ENCODE measurements around the gene LAMA3. TPM values are rescaled to one million over a fixed set of nuclear protein-coding genes. Genes with fewer than 3 reads are reported as not detected.

LAMA3 gene
- total RNA-seq, 1 experiment from 2014 or later: 34.6 TPM

DNA sequence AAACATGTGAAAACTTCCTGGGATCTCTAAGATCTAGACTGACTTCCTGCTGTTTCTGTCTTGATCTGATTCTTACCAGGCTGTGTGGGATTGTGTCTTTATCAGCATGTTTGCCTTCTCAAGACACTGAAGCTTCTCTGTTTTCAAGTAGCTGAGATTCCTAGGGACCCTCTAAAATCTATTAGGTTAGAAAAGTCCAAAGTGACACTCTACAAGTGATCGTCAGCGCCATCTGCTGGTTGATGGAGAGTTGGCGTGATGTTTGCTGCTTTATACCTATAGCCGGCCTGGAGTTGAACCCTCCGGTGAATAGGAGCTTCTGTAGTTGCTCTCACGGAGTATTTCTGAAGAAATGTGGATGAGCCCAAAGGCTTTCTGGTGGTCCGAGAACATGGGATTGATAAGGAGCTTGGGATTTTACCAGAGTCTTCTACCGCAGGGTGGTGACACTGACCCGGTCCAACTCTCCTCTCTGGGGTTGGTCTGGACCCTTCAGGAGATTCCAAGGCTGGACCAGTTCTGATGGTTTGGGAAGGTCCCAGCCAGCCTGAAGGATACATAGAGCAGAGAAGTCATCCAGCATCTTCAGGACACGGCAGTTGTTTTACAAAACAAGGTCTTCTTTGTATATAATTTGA lies 229.3 kb downstream of the LAMA3 start:
- DNase-seq: peak; percentile 42 to 43
- Mint-ChIP-seq H3K27me3 (ENCODE audit: insufficient read depth, unreplicated experiment) (no peaks in the 10 kb centered on the region), H3K9me3 (ENCODE audit: unreplicated experiment) (no peaks in the 10 kb centered on the region), H3K36me3 (ENCODE audit: insufficient read depth, unreplicated experiment) (peaks cover 30% of the 10 kb centered on the region), H3K4me1 (ENCODE audit: low read depth, unreplicated experiment) (no peaks in the 10 kb centered on the region), H3K27ac (ENCODE audit: unreplicated experiment) (no peak overlapping the region), H3K4me3 (ENCODE audit: unreplicated experiment) (no peak overlapping the region)
- Histone ChIP-seq H3K4me3 (ENCODE audit: low read depth, low read length) (no peak overlapping the region), H3K36me3 (ENCODE audit: control insufficient read depth, insufficient read depth, low read length) (no peaks in the 10 kb centered on the region), H3K4me1 (no peaks in the 10 kb centered on the region), H3K9me3 (no peaks in the 10 kb centered on the region), H3K27me3 (replicated peaks; ENCODE audit: control insufficient read depth, insufficient read depth, low read length) (no peaks in the 10 kb centered on the region)
- peak; percentile 52 to 65 for TF ChIP-seq CTCF (IDR thresholded peaks at IDR 0.05; ENCODE audit: insufficient read depth in 1 of 2, low read depth in 1 of 2, low read length in 1 of 2, severe bottlenecking in 1 of 2, unreplicated experiment in 1 of 2)
- ChIA-PET POLR2A (no interaction called here), CTCF (interaction anchor here (0.6 kb wide), 1 partner anchor 265 kb away, joined by 3 read pairs; no protein-coding TSS in a partner anchor)
- BruUV-seq (replicated peaks): no TSS peak
- intact Hi-C loops (cut with micrococcal nuclease; ENCODE audit: unreplicated experiment): no loop called here

DNA sequence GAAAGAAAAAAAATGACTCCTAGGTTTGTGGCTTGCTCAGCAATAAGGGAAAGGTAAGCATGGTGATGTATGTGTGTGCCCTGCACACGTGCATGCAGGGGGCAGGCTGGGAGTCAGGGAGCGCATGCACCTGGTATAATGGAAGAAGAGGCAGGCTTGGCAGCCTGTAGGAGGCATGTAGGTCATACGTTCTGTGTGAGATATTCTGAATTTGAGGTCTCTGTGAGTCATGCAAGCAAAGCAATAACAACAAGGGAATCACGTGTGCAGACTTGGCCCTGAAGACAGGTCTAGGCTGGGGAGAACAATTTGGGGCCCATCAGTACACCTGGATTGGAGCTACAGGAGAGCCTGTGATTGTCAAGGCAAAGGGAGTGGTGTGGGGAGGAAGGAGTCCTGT lies 230.8 kb downstream of the LAMA3 start:
- ChIA-PET CTCF (no interaction called here), POLR2A (no interaction called here)
- Mint-ChIP-seq H3K4me1 (ENCODE audit: low read depth, unreplicated experiment) (no peaks in the 10 kb centered on the region), H3K27ac (ENCODE audit: unreplicated experiment) (peak overlapping the region; percentile 55), H3K36me3 (ENCODE audit: insufficient read depth, unreplicated experiment) (peaks cover 31% of the 10 kb centered on the region), H3K9me3 (ENCODE audit: unreplicated experiment) (no peaks in the 10 kb centered on the region), H3K27me3 (ENCODE audit: insufficient read depth, unreplicated experiment) (no peaks in the 10 kb centered on the region), H3K4me3 (ENCODE audit: unreplicated experiment) (no peak overlapping the region)
- DNase-seq: no peak
- TF ChIP-seq CTCF (IDR thresholded peaks at IDR 0.05; ENCODE audit: insufficient read depth in 1 of 2, low read depth in 1 of 2, low read length in 1 of 2, severe bottlenecking in 1 of 2, unreplicated experiment in 1 of 2): no peak
- no peaks in the 10 kb centered on the region for H3K4me1 ChIP-seq
- H3K27me3 ChIP-seq (replicated peaks; ENCODE audit: control insufficient read depth, insufficient read depth, low read length): no peaks in the 10 kb centered on the region
- H3K9me3 ChIP-seq: no peaks in the 10 kb centered on the region
- H3K4me3 ChIP-seq (ENCODE audit: low read depth, low read length): no peak overlapping the region
- intact Hi-C loops (cut with micrococcal nuclease; ENCODE audit: unreplicated experiment): loop anchor here (10.0 kb wide), 1 partner anchor 195 kb away; no protein-coding TSS in a partner anchor
- no TSS peak for BruUV-seq (replicated peaks)
- no peaks in the 10 kb centered on the region for H3K36me3 ChIP-seq (ENCODE audit: control insufficient read depth, insufficient read depth, low read length)

- Mint-ChIP-seq H3K4me1 (ENCODE audit: low read depth, unreplicated experiment) (no peaks in the 10 kb centered on the region), H3K27me3 (ENCODE audit: insufficient read depth, unreplicated experiment) (no peaks in the 10 kb centered on the region), H3K27ac (ENCODE audit: unreplicated experiment) (no peak overlapping the region), H3K9me3 (ENCODE audit: unreplicated experiment) (no peaks in the 10 kb centered on the region), H3K36me3 (ENCODE audit: insufficient read depth, unreplicated experiment) (peaks cover 31% of the 10 kb centered on the region), H3K4me3 (ENCODE audit: unreplicated experiment) (no peak overlapping the region)
- Histone ChIP-seq H3K9me3 (no peaks in the 10 kb centered on the region), H3K4me3 (ENCODE audit: low read depth, low read length) (no peak overlapping the region), H3K4me1 (no peaks in the 10 kb centered on the region), H3K27me3 (replicated peaks; ENCODE audit: control insufficient read depth, insufficient read depth, low read length) (no peaks in the 10 kb centered on the region), H3K36me3 (ENCODE audit: control insufficient read depth, insufficient read depth, low read length) (no peaks in the 10 kb centered on the region)
- no peak for DNase-seq
- ChIA-PET POLR2A (no interaction called here), CTCF (no interaction called here)
- BruUV-seq (replicated peaks): no TSS peak
- no peak for TF ChIP-seq CTCF (IDR thresholded peaks at IDR 0.05; ENCODE audit: insufficient read depth in 1 of 2, low read depth in 1 of 2, low read length in 1 of 2, severe bottlenecking in 1 of 2, unreplicated experiment in 1 of 2)
- intact Hi-C loops (cut with micrococcal nuclease; ENCODE audit: unreplicated experiment): loop anchor here (10.0 kb wide), 1 partner anchor 193 kb away; no protein-coding TSS in a partner anchor
These were observed 232.5 kb downstream of the LAMA3 start for GRCh38 chr18:23921716-23922285.
